22Rv1 (cell line): ENCODE measurements around the gene EPS15.

Experiments
- H3K27ac ChIP-seq: fragments of 450-650 bp; 2 replicates; pipeline ENCODE4 v1.5.1; 2017
- CTCF ChIP-seq: fragments of 450-650 bp; IDR thresholded peaks from 2 replicates; pipeline ENCODE4 v1.5.1; 2017; ENCODE audit warnings: mild to moderate bottlenecking
- ZFX ChIP-seq: fragments of 450-650 bp; IDR thresholded peaks from 2 replicates; pipeline ENCODE4 v1.6.1; 2017; ENCODE audit warnings: antibody characterized with exemption, borderline replicate concordance

EPS15 gene

GRCh38 chr1:51552929-51553807 is 34.1 kb upstream of the EPS15 start:
- no peak overlapping the region for H3K27ac ChIP-seq
- no peak for TF ChIP-seq CTCF
- TF ChIP-seq ZFX: no peak

GRCh38 chr1:51551848-51552296 is 32.8 kb upstream of the EPS15 start:
- no peak for TF ChIP-seq ZFX
- no peak for TF ChIP-seq CTCF
- peak overlapping the region; percentile 53 for H3K27ac ChIP-seq

- TF ChIP-seq ZFX: no peak
- TF ChIP-seq CTCF: no peak
Observed at GRCh38 chr1:51551081-51551480, 32.0 kb upstream of the EPS15 start.

GRCh38 chr1:51549901-51550300 is 30.8 kb upstream of the EPS15 start:
- H3K27ac ChIP-seq: no peak overlapping the region
- no peak for TF ChIP-seq ZFX
- no peak for TF ChIP-seq CTCF

More at GRCh38 chr1:51551081-51551480, 32.0 kb upstream of the EPS15 start:
- no peak overlapping the region for H3K27ac ChIP-seq

- H3K27ac ChIP-seq: no peak overlapping the region
- no peak for TF ChIP-seq CTCF
- no peak for TF ChIP-seq ZFX
Observed at GRCh38 chr1:51549016-51549619, 30.1 kb upstream of the EPS15 start.

GRCh38 chr1:51543858-51544257 is 24.8 kb upstream of the EPS15 start:
- TF ChIP-seq ZFX (no peak), CTCF (no peak)
- no peak overlapping the region for H3K27ac ChIP-seq
